DND-41 (cell line): ENCODE data around the gene ZNF576.

ENCODE experiments used
- EZH2 ChIP-seq: IDR thresholded peaks from 3 replicates; pipeline ENCODE4 v1.6.1; 2012; ENCODE audit warnings: borderline replicate concordance, low read depth, mild to moderate bottlenecking, moderate library complexity, low read length, inconsistent platforms; ENCODE audit not compliant: severe bottlenecking
- TF ChIP-seq, protein P1 (sequence below): IDR thresholded peaks from 2 replicates; pipeline ENCODE4 v1.5.1; 2012; ENCODE audit warnings: borderline replicate concordance, low read length, moderate library complexity, mild to moderate bottlenecking; ENCODE audit not compliant: poor library complexity, severe bottlenecking; ENCODE audit errors: extremely low read depth

DNA sequence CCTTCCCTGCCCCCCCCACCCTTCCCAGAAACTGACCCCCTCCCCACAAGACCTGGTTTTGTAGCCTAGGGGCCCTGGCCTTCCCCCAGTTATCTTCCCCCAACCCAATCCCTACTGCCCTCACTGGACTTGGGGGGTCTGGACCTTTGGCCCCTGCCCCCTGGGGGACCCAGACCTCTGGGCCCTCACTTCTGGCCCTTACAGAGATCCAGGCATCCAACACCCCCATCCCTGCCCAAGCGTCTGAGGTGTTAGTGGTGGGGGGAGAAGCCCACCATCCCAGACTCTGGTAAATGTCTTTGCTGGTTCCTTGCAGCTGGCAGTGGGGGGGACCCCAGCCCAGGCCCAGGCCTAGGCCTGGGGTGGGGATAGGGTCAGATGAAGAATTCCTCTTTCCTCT lies 26.6 kb downstream of the ZNF576 start:
- TF ChIP-seq, protein P1, sequence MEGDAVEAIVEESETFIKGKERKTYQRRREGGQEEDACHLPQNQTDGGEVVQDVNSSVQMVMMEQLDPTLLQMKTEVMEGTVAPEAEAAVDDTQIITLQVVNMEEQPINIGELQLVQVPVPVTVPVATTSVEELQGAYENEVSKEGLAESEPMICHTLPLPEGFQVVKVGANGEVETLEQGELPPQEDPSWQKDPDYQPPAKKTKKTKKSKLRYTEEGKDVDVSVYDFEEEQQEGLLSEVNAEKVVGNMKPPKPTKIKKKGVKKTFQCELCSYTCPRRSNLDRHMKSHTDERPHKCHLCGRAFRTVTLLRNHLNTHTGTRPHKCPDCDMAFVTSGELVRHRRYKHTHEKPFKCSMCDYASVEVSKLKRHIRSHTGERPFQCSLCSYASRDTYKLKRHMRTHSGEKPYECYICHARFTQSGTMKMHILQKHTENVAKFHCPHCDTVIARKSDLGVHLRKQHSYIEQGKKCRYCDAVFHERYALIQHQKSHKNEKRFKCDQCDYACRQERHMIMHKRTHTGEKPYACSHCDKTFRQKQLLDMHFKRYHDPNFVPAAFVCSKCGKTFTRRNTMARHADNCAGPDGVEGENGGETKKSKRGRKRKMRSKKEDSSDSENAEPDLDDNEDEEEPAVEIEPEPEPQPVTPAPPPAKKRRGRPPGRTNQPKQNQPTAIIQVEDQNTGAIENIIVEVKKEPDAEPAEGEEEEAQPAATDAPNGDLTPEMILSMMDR, result no peak
- TF ChIP-seq EZH2, result no peak
